A549 treated with DMSO at 1 μM for 4 hours (cell line): ENCODE data around the gene ZNF155. TPM values are rescaled to one million over a fixed set of nuclear protein-coding genes. Genes with fewer than 3 reads are reported as not detected.

Experiments
- total RNA-seq: library from RNA; stranded (reverse); fragments of 200-300 nt; extraction: Qiagen RNA extraction; gene quantifications from 5 replicates; pipeline ENCODE4 v1.2.3, GENCODE V29; 2022; ENCODE audit warnings: low read depth

The ZNF155 gene
- 2.4 to 3.5 TPM (median 3.1 TPM) in 5 replicates for total RNA-seq

DNA sequence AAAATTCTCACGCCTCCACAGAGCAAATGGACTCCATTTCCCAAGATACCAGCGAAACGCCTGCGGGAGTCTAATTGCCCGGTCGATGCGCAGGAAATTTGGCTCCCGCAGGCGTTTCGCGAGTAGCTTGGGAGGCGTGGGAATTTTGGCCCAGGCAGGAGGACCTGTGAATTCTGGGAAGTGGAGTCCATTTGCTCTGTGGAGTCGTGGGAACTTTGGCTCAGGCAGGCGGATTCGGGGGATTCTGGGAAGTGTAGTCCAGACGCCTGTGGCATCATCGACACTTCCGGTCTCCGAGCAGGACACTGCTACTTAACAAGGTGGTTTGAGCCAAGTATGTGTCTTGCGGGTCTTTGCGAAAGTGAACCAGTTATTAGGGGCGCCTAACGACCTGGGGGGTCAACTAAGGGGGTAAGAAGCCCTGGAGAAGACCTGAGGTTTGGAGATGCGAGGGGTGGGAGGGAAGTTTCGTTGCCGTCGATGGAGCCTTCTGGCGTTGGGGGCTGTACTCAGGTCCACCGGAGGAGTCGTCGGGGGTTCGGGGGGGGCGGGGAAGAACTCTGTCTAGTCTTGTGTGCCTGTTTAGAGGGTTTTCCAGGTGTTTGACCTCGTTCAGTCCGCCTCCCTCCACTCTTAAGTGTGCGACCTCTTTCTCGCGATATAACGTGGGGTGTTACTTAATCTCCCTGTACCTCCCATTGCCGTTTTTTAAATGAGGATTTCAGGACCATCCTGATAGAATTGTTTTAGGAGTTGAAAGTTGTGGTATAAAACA lies at the start of gene ZNF155:
TSS of gene ZNF155 (plus strand) at position 277 of the 775 bp plus-strand sequence. CDS start 4,356 bp downstream, outside the sequence.

DNA sequence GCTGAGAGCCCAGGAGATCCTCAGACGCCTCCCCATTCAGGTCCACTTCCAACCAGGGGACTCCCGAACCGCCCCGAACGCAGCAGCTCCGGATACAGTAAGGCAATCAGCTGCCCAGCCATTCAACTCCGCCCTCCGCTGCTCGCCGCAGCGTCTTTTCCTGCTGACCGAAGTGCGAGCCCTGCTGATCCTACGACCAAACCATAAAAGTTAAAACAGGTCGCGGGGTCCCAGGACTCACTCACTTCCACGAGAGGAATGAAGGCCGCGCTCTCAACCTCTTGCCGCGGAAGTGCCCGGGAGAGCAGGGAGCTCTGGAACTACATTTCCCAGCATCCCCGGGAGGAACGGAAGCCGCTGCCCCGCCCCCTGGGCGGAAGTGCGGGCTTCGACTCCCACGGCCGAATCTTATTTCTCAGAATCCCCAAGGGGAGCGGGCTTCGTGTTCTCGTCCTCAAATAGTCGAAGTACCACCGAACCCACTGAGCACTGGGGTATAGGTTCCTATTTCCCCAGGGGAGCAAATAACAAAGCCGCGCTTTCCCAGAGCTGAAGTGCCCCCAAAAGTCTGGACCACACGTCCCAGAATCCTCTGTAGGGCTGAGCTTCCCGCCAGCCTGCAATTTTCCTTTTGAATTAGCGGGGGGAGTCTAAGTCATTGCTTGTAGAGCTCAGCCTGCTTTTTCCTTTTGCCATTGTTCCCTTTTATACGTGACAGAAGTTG lies 48.8 kb upstream of the ZNF155 start, which contains the start of gene ZNF45:
TSS of gene ZNF45 (minus strand) at position 298 of the 724 bp plus-strand sequence. CDS start 13,097 bp downstream, outside the sequence.

DNA sequence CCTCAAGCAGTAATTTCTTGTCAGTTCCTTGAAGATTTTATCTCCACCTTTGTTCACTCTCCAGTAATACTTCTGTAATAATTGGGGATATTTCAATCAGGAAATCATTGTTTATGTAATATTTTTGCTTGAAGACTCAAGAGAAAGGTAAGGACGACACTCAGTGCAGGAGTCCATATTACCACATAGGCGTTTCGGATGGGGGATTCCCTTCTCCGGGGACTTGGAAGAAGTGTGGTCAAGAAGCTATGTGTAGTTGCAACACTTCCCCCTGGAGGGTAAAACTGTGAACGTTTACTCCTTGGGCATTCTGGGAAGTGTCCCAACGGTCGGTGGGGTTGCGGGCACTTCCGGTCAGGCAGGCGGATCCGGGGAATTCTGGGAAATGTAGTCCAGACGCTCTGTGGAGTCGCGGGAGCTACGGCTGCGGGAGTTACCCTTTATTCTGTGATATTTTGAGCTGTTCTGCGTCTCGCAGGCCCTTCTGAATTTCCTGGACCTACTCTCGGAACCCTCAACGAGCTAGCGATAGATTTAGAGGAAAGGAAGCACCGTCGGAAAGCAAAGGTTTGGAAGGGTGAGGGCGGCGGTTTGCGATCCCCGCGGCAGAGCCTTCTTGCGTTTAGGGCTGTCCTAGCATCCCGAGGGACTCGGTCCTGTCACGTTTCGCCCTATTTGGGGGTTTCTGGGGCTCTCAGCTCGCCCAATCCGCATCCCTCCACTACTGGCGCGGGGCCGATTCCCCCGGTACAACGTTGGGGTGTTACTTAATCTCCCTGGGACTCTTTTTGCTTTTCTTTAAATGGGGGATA lies 32.9 kb upstream of the ZNF155 start, which contains the start of gene ZNF221:
TSS of gene ZNF221 (plus strand) at position 395 of the 812 bp plus-strand sequence. CDS start 11,499 bp downstream, outside the sequence.

DNA sequence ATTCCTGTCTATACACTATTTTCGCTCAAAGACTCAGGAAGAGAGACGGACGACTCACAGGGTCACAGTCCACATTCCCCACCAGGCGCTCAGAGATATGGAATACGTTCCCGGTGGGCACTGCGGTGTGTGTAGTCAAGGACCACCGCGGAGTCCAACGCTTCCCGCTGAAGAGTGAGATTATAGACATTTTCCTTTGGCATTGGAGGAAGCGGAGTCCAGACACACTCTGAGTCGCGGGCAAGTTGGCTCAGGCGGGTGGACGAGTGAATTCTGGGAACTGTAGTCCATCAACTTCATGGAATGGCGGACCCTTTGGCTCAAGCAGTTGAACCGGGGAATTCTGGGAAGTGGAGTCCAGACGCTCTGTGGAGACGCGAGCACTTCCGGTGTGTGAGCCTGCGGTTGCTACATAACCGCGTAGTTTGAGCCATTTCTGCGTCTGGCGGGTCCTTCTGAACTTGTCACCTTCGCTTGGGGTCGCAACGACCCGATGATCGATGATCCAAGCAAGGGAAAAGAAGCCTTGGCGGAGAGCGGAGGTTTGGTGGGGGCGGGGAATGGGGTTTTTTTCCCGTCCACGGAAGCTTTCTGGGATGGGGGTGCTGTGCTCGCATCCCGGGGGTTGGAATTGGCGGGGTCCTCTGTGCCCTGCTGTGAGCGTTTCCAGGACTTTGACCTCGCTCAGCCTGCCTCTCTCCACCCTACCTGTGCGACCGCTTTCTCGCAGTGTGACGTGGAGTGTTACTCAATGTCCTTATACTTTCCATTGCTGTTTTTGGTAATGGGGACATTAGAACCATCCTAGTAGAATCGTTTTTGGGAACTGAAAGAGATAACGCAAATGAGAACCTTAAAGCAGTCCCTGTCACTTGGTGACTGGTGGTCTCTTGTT lies 18.8 kb downstream of the ZNF155 start, which contains the start of gene ZNF230:
TSS of gene ZNF230 (plus strand) at position 392 of the 895 bp plus-strand sequence. CDS start 4,122 bp downstream, outside the sequence.

DNA sequence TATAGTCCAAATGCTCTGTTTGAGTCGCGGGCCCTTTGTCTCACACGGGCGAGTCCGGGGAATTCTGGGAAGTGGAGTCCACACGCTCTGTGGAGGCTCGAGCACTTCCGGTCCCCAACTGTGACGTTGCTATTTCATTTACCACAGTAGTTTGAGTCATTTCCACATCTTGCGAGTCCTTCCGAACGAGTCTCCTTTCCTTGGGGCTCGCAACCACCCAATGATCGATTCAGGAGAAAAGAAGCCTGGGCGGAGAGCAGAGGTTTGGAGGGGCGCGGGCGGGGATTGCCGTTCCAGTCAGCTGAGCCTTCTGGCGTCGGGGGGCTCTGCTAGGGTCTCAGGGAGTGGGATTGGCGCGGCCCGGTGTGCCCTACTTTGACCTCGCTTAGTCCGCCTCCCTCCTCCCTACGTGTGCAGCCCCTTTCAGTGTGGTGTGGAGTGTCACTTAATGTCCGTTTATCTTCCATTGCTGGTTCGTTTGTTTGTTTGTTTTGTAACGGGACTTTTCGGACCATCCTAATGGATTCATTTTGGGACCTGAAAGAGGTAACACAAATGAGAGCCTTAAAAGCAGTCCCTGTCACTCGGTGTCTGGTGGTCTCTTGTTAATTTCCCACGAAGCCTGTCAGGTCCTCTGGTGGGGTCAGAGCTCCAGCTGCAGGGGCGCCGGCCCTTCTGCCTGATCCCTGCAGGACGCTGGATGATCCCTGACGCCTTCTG lies 41.4 kb downstream of the ZNF155 start, which contains the start of gene ZNF222:
TSS of gene ZNF222 (plus strand) at position 163 of the 720 bp plus-strand sequence. CDS start at position 221, 58 bp downstream.

Other genes with a start within 250 kb of the ZNF155 start
- gene SMG9, start 229.2 kb upstream of the ZNF155 start, total RNA-seq: 45.3 to 77.8 TPM (median 63.7 TPM) in 5 replicates
- 53.4 to 63.0 TPM (median 58.9 TPM) in 5 replicates for gene KCNN4, start 203.2 kb upstream of the ZNF155 start, total RNA-seq
- 0.17 to 0.31 TPM (median 0.22 TPM) in 5 replicates for gene LYPD5, start 181.7 kb upstream of the ZNF155 start, total RNA-seq
- gene ZNF283, start 156.9 kb upstream of the ZNF155 start, total RNA-seq: 4.6 to 6.6 TPM (median 5.0 TPM) in 5 replicates
- 0.12 to 0.48 TPM (median 0.30 TPM) in 5 replicates for gene ZNF404, start 100.2 kb upstream of the ZNF155 start, total RNA-seq
- gene ZNF45, start 48.9 kb upstream of the ZNF155 start, total RNA-seq: 9.6 to 13.0 TPM (median 11.3 TPM) in 5 replicates
- 0.49 to 1.4 TPM (median 0.67 TPM) in 5 replicates for gene ZNF221, start 33.0 kb upstream of the ZNF155 start, total RNA-seq
- 2.4 to 3.6 TPM (median 3.1 TPM) in 5 replicates for gene ZNF230, start 18.8 kb downstream of the ZNF155 start, total RNA-seq
- 3.5 to 4.7 TPM (median 4.0 TPM) in 5 replicates for gene ZNF222, start 41.2 kb downstream of the ZNF155 start, total RNA-seq
- gene ZNF223, start 67.8 kb downstream of the ZNF155 start, total RNA-seq: 1.9 to 3.3 TPM (median 2.5 TPM) in 5 replicates
- gene ZNF284, start 88.0 kb downstream of the ZNF155 start, total RNA-seq: 0.34 to 0.71 TPM (median 0.57 TPM) in 5 replicates
- gene ZNF224, start 110.2 kb downstream of the ZNF155 start, total RNA-seq: 10.1 to 16.3 TPM (median 11.4 TPM) in 5 replicates
- gene ZNF225, start 129.2 kb downstream of the ZNF155 start, total RNA-seq: 2.8 to 3.4 TPM (median 3.1 TPM) in 5 replicates
- 1.8 to 3.3 TPM (median 2.7 TPM) in 5 replicates for gene ZNF234, start 157.4 kb downstream of the ZNF155 start, total RNA-seq
- gene ZNF226, start 180.9 kb downstream of the ZNF155 start, total RNA-seq: 18.2 to 24.9 TPM (median 21.5 TPM) in 5 replicates
- gene ZNF227, start 228.3 kb downstream of the ZNF155 start, total RNA-seq: 9.7 to 13.0 TPM (median 12.0 TPM) in 5 replicates